H9 (cell line): ENCODE data around the gene GABBR2. TPM values are rescaled to one million over a fixed set of nuclear protein-coding genes. Genes with fewer than 3 reads are reported as not detected.

Experiments
- DNase-seq: peaks from one replicate; pipeline ENCODE4 v3.0.0-alpha.2; 2017
- H2AFZ ChIP-seq: one replicate; pipeline ENCODE4 v1.6.1; 2013; ENCODE audit warnings: mild to moderate bottlenecking, low read length, control low read depth, moderate library complexity
- H2AK5ac ChIP-seq: 2 replicates; pipeline ENCODE4 v1.6.1; 2013; ENCODE audit warnings: low read length, control low read depth, mixed read lengths; ENCODE audit not compliant: insufficient read length
- H2BK120ac ChIP-seq: one replicate; pipeline ENCODE4 v1.6.1; 2013; ENCODE audit warnings: low read depth, mild to moderate bottlenecking, low read length, control low read depth, inconsistent platforms; ENCODE audit not compliant: poor library complexity, severe bottlenecking
- H2BK12ac ChIP-seq: 2 replicates; pipeline ENCODE4 v1.6.1; 2013; ENCODE audit warnings: low read length, control low read depth, mixed read lengths, low read depth; ENCODE audit not compliant: insufficient read length
- H2BK15ac ChIP-seq: 2 replicates; pipeline ENCODE4 v1.6.1; 2013; ENCODE audit warnings: low read depth, low read length, control low read depth
- H2BK20ac ChIP-seq: one replicate; pipeline ENCODE4 v1.6.1; 2013; ENCODE audit warnings: low read depth, mild to moderate bottlenecking, low read length, control low read depth, inconsistent platforms; ENCODE audit not compliant: poor library complexity, severe bottlenecking
- H2BK5ac ChIP-seq: 2 replicates; pipeline ENCODE4 v1.6.1; 2013; ENCODE audit warnings: low read length, control low read depth, mixed read lengths; ENCODE audit not compliant: insufficient read length
- H3K14ac ChIP-seq: 2 replicates; pipeline ENCODE4 v1.6.1; 2013; ENCODE audit warnings: low read length, control low read depth; ENCODE audit not compliant: insufficient read depth
- H3K18ac ChIP-seq: 2 replicates; pipeline ENCODE4 v1.6.1; 2013; ENCODE audit warnings: low read depth, mild to moderate bottlenecking, mixed read lengths, low read length, control low read depth; ENCODE audit not compliant: insufficient read length
- H3K23ac ChIP-seq: 2 replicates; pipeline ENCODE4 v1.6.1; 2013; ENCODE audit warnings: low read length, control low read depth, mixed read lengths, low read depth; ENCODE audit not compliant: insufficient read length
- H3K23me2 ChIP-seq: 2 replicates; pipeline ENCODE4 v1.6.1; 2013; ENCODE audit warnings: low read depth, mild to moderate bottlenecking, mixed read lengths, low read length, control low read depth; ENCODE audit not compliant: insufficient read length, poor library complexity, severe bottlenecking
- H3K27ac ChIP-seq: 2 replicates; pipeline ENCODE4 v1.5.1; 2013; ENCODE audit warnings: low read length, control low read depth, mixed read lengths, low read depth; ENCODE audit not compliant: insufficient read length
- H3K27me3 ChIP-seq: 2 replicates; pipeline ENCODE4 v1.6.1; 2013; ENCODE audit warnings: low read length, control low read depth, inconsistent platforms; ENCODE audit not compliant: insufficient read depth
- H3K4ac ChIP-seq: 2 replicates; pipeline ENCODE4 v1.6.1; 2013; ENCODE audit warnings: low read depth, mild to moderate bottlenecking, control low read depth, inconsistent platforms, low read length, moderate library complexity
- H3K4me1 ChIP-seq: 2 replicates; pipeline ENCODE4 v1.6.1; 2013; ENCODE audit warnings: low read length, control low read depth, inconsistent platforms; ENCODE audit not compliant: insufficient read depth
- H3K4me2 ChIP-seq: 2 replicates; pipeline ENCODE4 v1.6.1; 2013; ENCODE audit warnings: low read length, control low read depth, mixed read lengths; ENCODE audit not compliant: insufficient read length, insufficient read depth
- H3K56ac ChIP-seq: 2 replicates; pipeline ENCODE4 v1.6.1; 2013; ENCODE audit warnings: low read depth, mild to moderate bottlenecking, mixed read lengths, low read length, control low read depth; ENCODE audit not compliant: insufficient read length
- H3K79me1 ChIP-seq: 2 replicates; pipeline ENCODE4 v1.6.1; 2013; ENCODE audit warnings: low read depth, mild to moderate bottlenecking, moderate library complexity, low read length, control low read depth, inconsistent platforms; ENCODE audit not compliant: insufficient read depth, poor library complexity, severe bottlenecking
- H3K79me2 ChIP-seq: 2 replicates; pipeline ENCODE4 v1.6.1; 2013; ENCODE audit warnings: low read length, control low read depth, inconsistent platforms; ENCODE audit not compliant: insufficient read depth
- H3K9ac ChIP-seq: 2 replicates; pipeline ENCODE4 v1.6.1; 2013; ENCODE audit warnings: low read length, control low read depth, mixed read lengths; ENCODE audit not compliant: insufficient read length; ENCODE audit errors: extremely low read depth
- H3K9me3 ChIP-seq: one replicate; pipeline ENCODE4 v1.6.1; 2013; ENCODE audit warnings: low read depth, low read length, inconsistent platforms; ENCODE audit not compliant: control insufficient read depth
- H3T11ph ChIP-seq: one replicate; pipeline ENCODE4 v1.6.1; 2013; ENCODE audit warnings: mild to moderate bottlenecking, low read length, control low read depth, inconsistent platforms
- H4K20me1 ChIP-seq: one replicate; pipeline ENCODE4 v1.6.1; 2013; ENCODE audit not compliant: control insufficient read depth, insufficient read length, insufficient read depth
- H4K5ac ChIP-seq: 2 replicates; pipeline ENCODE4 v1.6.1; 2013; ENCODE audit warnings: low read depth, mild to moderate bottlenecking, mixed read lengths, low read length, control low read depth; ENCODE audit not compliant: insufficient read length
- H4K8ac ChIP-seq: replicated peaks from 2 replicates; pipeline ENCODE4 v1.6.1; 2013; ENCODE audit warnings: low read length, control low read depth, mixed read lengths, low read depth; ENCODE audit not compliant: insufficient read length
- H4K91ac ChIP-seq: 2 replicates; pipeline ENCODE4 v1.6.1; 2013; ENCODE audit warnings: low read depth, mild to moderate bottlenecking, moderate library complexity, mixed read lengths, low read length, control low read depth; ENCODE audit not compliant: insufficient read length
- H3K27ac Mint-ChIP-seq, 3 experiments: 2 replicates in 2 of 3; 3 replicates in 1 of 3; pipeline ENCODE4 v1.8.0; 2020 to 2021; ENCODE audit warnings: mixed read lengths in 3 of 3, mild to moderate bottlenecking in 1 of 3, moderate library complexity in 1 of 3
- H3K27me3 Mint-ChIP-seq: 2 replicates; pipeline ENCODE4 v1.8.0; 2021; ENCODE audit warnings: low read depth, mild to moderate bottlenecking, moderate library complexity, mixed read lengths
- H3K36me3 Mint-ChIP-seq, 3 experiments: 2 replicates in 2 of 3; 3 replicates in 1 of 3; pipeline ENCODE4 v1.8.0; 2020 to 2021; ENCODE audit warnings: low read depth in 3 of 3, mixed read lengths in 3 of 3; ENCODE audit not compliant: insufficient read depth in 1 of 3
- H3K4me1 Mint-ChIP-seq, 2 experiments: 2 replicates each; pipeline ENCODE4 v1.8.0; 2020; ENCODE audit warnings: mixed read lengths in 2 of 2
- H3K4me3 Mint-ChIP-seq, 2 experiments: 2 replicates in 1 of 2; 3 replicates in 1 of 2; pipeline ENCODE4 v1.8.0; 2020 to 2021; ENCODE audit warnings: mild to moderate bottlenecking in 2 of 2, mixed read lengths in 2 of 2, moderate library complexity in 1 of 2
- H3K9me3 Mint-ChIP-seq, 2 experiments: 2 replicates in 1 of 2; 3 replicates in 1 of 2; pipeline ENCODE4 v1.8.0; 2020; ENCODE audit warnings: mild to moderate bottlenecking in 2 of 2, mixed read lengths in 2 of 2, moderate library complexity in 1 of 2
- WGBS: extraction: QIAGEN DNeasy Blood & Tissue Kit; methylation state at CpG from one replicate; pipeline ENCODE4 v1.1.7; 2013; ENCODE audit warnings: missing lambda C conversion rate, low lambda C conversion rate, mixed read lengths; ENCODE audit not compliant: insufficient read length; ENCODE audit errors: extremely low coverage; 5-methylcytosine and 5-hydroxymethylcytosine counted together
- total RNA-seq: library from RNA; stranded (reverse); gene quantifications from 2 replicates; pipeline ENCODE4 v1.2.1, GENCODE V29; 2021
- TF ChIP-seq, protein P1 (sequence below): fragments of 200-600 bp; sonication (generic); conservative IDR thresholded peaks from 3 replicates; pipeline ENCODE4 v1.8.0; 2021; ENCODE audit warnings: antibody characterized with exemption, mild to moderate bottlenecking

The GABBR2 gene
- total RNA-seq, 1 experiment from 2014 or later, result 0.66 TPM

DNA sequence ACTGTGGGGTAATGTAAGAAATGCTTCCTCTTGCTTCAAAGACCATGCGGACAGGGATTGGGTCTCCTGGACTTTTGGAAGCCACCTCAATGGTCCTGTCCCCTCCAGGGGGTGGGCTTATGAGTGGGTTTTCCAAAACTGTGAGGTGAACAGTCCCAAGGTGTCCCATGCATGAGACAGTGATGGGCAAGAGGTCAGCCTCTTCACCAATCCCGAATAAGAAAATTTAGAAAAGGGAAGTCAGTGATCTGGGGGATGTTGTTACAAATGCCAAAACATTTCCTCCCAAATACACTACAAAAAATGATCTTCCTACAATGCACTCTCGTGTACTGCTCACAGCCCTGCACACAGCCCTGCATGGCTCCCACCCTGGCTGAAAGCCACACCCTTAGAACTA, 237.6 kb downstream of the GABBR2 start:
- no peak overlapping the region for H2BK15ac ChIP-seq
- H3K14ac ChIP-seq, result no peak overlapping the region
- no peak overlapping the region for H3K27ac Mint-ChIP-seq
- no peak overlapping the region for H2BK120ac ChIP-seq
- no peaks in the 10 kb centered on the region for H3K79me1 ChIP-seq
- no peak overlapping the region for H2BK12ac ChIP-seq
- H3K27me3 ChIP-seq, result no peaks in the 10 kb centered on the region
- H3K23me2 ChIP-seq, result no peaks in the 10 kb centered on the region
- no peaks in the 10 kb centered on the region for H3K9me3 ChIP-seq
- no peak overlapping the region for H2AFZ ChIP-seq
- H2AK5ac ChIP-seq, result no peak overlapping the region
- DNase-seq, result no peak
- H3K4me3 Mint-ChIP-seq, result no peak overlapping the region
- no CpG with 5 or more reads among the region's 3 CpGs for WGBS
- no peak overlapping the region for H4K5ac ChIP-seq
- H4K91ac ChIP-seq, result no peak overlapping the region
- H3K18ac ChIP-seq, result no peak overlapping the region
- H3K9me3 Mint-ChIP-seq, result peaks cover 4% of the 10 kb centered on the region in 2 experiments; a peak in 3 of 5 replicates
- H3K56ac ChIP-seq, result no peak overlapping the region
- no peak overlapping the region for H3K23ac ChIP-seq
- H3K27me3 Mint-ChIP-seq, result peaks cover 2% of the 10 kb centered on the region
- H4K20me1 ChIP-seq, result no peaks in the 10 kb centered on the region
- no peak overlapping the region for H4K8ac ChIP-seq
- no peaks in the 10 kb centered on the region for H3K4me1 ChIP-seq
- no peaks in the 10 kb centered on the region for H3K36me3 Mint-ChIP-seq
- no peak overlapping the region for H3K4me2 ChIP-seq
- no peak overlapping the region for H2BK20ac ChIP-seq
- H3K4ac ChIP-seq, result no peak overlapping the region
- 0 out of 4 replicates have a peak, but pooled peaks cover 0 to 3% of the 10 kb centered on the region in 2 experiments for H3K4me1 Mint-ChIP-seq
- no peak overlapping the region for H2BK5ac ChIP-seq
- no peak overlapping the region for H3K9ac ChIP-seq
- no peak overlapping the region for H3T11ph ChIP-seq
- no peaks in the 10 kb centered on the region for H3K79me2 ChIP-seq
- no peak overlapping the region for H3K27ac ChIP-seq
- TF ChIP-seq, protein P1, sequence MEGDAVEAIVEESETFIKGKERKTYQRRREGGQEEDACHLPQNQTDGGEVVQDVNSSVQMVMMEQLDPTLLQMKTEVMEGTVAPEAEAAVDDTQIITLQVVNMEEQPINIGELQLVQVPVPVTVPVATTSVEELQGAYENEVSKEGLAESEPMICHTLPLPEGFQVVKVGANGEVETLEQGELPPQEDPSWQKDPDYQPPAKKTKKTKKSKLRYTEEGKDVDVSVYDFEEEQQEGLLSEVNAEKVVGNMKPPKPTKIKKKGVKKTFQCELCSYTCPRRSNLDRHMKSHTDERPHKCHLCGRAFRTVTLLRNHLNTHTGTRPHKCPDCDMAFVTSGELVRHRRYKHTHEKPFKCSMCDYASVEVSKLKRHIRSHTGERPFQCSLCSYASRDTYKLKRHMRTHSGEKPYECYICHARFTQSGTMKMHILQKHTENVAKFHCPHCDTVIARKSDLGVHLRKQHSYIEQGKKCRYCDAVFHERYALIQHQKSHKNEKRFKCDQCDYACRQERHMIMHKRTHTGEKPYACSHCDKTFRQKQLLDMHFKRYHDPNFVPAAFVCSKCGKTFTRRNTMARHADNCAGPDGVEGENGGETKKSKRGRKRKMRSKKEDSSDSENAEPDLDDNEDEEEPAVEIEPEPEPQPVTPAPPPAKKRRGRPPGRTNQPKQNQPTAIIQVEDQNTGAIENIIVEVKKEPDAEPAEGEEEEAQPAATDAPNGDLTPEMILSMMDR, result no peak
